Measurements from ENCODE around the gene HBQ1.
A peak's percentile ranks its signal among the peaks of the same experiment; 100 is the strongest.
"Not testable (repeated sequence)": the region's sequence is repeated elsewhere in the genome, so short reads cannot be mapped to it uniquely, and the experiment has no call there.

Gene HBQ1

DNA sequence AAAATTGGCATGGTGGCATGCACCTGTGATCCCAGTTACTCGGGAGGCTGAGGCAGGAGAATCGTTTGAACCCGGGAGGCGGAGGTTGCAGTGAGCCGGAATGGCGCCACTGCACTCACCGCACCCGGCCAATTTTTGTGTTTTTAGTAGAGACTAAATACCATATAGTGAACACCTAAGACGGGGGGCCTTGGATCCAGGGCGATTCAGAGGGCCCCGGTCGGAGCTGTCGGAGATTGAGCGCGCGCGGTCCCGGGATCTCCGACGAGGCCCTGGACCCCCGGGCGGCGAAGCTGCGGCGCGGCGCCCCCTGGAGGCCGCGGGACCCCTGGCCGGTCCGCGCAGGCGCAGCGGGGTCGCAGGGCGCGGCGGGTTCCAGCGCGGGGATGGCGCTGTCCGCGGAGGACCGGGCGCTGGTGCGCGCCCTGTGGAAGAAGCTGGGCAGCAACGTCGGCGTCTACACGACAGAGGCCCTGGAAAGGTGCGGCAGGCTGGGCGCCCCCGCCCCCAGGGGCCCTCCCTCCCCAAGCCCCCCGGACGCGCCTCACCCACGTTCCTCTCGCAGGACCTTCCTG, at the start of gene HBQ1:
Gene HBQ1, plus strand, starts transcription at position 359 of the 575 bp plus-strand sequence. Its CDS starts 28 bp downstream, at position 387.
- FAIRE-seq (no peak), DNase-seq (ENCODE audit: insufficient read length, low spot score) (peak; percentile 71)

DNA sequence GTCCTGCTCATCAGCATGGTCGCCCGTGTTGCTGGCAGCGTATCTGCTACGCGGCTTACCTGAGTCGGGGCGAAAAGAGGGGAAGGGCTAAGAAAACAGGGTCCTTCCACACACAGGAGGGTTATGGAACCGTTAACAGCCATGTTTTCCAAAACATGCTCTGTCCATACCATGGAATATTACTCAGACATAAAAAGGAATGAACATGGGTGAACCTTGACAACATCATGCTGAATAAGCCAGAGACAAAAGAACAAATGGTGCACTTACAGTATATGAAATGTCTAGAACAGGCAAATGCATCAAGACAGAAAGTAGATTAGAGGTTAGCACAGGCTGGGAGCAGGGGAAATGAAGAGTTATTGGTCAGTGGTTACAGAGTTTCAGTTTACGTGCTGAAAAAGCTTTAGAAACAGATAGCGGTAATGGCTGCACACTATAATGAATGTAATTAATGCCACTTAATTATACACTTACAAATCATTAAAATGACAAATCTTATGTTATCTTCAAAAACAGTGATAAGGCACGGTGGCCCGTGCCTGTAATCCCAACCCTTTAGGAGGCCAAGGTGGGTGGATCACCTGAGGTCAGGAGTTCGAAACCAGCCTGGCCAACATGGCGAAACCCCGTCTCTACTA, 49.6 kb upstream of the HBQ1 start:
- FAIRE-seq (no peak), DNase-seq (ENCODE audit: insufficient read length, low spot score) (no peak)

DNA sequence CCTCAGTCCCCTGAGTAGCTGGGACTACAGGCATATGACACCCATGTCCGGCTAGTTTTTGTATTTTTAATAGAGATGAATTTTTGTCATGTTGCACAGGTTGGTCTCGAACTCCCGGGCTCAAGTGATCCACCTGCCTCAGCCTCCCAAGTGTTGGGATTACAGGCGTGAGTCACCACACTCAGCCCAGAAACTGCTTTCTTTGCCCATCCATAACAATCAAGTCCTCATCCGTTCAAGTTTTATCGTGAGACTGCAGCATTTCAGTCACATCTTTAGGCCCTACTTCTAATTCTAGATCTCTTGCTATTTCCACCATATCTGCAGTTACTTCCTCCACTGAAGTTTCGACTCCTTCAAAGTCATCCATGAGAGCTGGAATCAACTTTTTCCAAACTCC, 48.1 kb upstream of the HBQ1 start:
- DNase-seq (ENCODE audit: insufficient read length, low spot score) (no peak), FAIRE-seq (no peak)

DNA sequence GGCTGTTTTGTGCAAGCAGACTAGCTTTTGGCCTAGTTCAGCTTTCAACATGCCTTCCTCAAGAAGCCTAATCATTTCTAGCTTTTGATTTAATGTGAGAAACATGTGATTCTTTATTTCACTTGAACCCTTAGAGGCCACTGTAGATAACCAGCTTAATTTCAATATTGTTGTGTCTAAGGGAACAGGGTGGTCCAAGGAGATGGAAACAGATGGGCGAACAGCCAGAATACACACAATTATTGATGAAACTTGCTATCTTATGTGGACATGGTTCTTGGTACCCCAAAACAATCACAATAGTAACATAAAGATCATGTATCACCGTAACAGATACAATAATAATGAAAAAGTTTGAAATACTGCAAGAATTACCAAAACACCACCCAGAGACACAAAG, 46.5 kb upstream of the HBQ1 start:
- FAIRE-seq (no peak), DNase-seq (ENCODE audit: insufficient read length, low spot score) (no peak)

- FAIRE-seq (no peak), DNase-seq (ENCODE audit: insufficient read length, low spot score) (no peak)
Measured at GRCh38 chr16:138049-138417, 42.2 kb upstream of the HBQ1 start.

DNA sequence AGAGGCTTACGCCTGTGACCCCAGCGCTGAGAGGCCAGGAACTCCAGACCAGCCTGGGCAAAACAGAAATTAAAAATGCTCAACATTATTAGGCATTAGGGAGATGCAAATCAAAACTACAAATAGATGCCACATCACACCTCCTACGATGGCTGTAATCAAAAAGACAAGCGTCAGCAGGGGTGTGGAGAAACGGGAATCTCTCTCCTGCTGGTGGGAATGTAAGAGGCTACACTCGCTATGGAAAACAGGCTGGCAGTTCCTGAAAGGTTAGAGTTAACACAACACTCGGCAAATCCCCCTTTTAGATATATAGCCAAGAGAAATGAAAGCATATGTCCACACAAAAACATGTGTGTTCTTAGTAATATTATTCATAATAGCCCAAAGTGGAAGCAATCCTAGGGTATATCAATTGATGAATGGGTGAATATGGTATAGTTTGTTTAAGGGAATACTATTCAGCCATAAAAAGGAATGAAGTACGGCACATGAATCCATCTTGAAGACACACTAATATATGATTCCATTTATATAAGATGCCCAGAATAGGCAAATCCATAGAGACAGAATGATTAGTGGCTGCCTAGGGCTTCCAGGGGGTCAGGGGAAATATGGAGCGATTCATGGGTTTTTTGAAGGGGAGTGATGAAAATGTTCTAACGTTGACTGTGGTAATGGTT, 39.9 kb upstream of the HBQ1 start:
- no peak for FAIRE-seq
- no peak for DNase-seq (ENCODE audit: insufficient read length, low spot score)

DNA sequence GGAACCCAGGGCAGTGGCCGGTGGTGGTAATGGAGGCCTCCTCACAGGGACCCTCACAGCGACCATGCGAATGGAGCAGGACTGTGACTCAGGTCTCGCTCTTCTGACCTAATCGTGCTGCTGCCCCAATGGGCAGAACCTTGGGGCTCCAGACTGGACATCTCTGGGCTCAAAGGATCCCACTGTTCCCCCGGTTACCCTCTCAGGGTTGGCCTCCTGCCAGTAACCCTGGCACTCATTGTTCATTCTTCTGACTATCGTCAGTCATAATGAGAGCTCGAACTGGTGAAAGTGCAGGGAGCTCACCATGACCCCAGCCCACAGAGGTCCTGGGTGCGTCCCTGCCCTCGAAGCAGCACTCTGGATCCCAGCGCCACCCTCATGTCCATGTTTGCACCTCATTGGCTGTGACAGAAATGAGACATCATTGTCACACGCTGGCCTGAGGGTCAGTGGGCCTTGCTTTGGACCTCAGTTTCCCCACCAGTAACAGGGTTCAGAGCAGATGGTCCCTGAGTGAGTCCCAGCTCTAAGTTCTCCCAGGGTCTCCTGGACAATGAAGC, 37.8 kb upstream of the HBQ1 start:
- FAIRE-seq (no peak), DNase-seq (ENCODE audit: insufficient read length, low spot score) (no peak)

- FAIRE-seq (no peak), DNase-seq (ENCODE audit: insufficient read length, low spot score) (no peak)
Measured at GRCh38 chr16:143047-143446, 37.2 kb upstream of the HBQ1 start.

DNA sequence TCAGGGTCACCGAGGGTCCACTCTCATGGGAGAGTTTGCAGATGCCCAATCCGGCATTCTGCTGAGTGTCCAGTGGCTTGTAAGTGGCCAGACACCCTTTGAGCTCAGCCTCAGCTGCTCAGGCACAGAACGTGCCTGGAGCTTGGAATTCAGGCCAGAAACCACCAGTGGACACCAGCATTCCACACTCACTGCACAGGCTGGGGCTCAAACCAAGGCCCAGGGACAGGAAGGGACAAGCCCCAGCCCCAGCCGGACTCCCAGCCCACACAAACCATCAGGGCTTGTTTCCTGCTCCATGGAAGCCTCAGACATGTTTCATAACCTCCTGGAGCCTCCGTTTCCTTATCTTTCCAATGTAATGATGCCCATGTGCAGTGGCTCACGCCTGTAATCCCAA, 36.8 kb upstream of the HBQ1 start:
- DNase-seq (ENCODE audit: insufficient read length, low spot score) (no peak), FAIRE-seq (no peak)

GRCh38 chr16:144797-145252, 35.4 kb upstream of the HBQ1 start:
- FAIRE-seq (no peak), DNase-seq (ENCODE audit: insufficient read length, low spot score) (no peak)

DNA sequence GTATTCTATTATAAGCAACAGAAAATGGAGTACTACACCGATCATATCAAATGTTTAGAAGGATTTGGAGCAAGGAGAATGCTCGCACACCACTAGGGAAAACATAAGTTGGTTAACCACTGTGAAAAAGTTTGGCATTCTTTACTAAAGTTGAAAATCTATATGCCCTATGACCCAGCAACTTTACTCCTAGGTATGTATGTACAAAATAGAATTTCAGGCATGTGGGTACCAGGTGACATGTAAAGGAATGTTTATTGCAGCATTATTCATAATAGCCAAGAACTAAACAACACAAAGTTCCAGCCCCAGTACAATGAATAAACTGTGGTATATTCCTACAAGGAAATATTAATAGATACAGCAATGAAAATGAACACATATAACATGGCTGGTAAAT, 33.6 kb upstream of the HBQ1 start:
- no peak for DNase-seq (ENCODE audit: insufficient read length, low spot score)
- FAIRE-seq: no peak

GRCh38 chr16:149024-149660, 31.1 kb upstream of the HBQ1 start:
- peak; percentile 4 for FAIRE-seq
- DNase-seq (ENCODE audit: insufficient read length, low spot score): peak; percentile 60

DNA sequence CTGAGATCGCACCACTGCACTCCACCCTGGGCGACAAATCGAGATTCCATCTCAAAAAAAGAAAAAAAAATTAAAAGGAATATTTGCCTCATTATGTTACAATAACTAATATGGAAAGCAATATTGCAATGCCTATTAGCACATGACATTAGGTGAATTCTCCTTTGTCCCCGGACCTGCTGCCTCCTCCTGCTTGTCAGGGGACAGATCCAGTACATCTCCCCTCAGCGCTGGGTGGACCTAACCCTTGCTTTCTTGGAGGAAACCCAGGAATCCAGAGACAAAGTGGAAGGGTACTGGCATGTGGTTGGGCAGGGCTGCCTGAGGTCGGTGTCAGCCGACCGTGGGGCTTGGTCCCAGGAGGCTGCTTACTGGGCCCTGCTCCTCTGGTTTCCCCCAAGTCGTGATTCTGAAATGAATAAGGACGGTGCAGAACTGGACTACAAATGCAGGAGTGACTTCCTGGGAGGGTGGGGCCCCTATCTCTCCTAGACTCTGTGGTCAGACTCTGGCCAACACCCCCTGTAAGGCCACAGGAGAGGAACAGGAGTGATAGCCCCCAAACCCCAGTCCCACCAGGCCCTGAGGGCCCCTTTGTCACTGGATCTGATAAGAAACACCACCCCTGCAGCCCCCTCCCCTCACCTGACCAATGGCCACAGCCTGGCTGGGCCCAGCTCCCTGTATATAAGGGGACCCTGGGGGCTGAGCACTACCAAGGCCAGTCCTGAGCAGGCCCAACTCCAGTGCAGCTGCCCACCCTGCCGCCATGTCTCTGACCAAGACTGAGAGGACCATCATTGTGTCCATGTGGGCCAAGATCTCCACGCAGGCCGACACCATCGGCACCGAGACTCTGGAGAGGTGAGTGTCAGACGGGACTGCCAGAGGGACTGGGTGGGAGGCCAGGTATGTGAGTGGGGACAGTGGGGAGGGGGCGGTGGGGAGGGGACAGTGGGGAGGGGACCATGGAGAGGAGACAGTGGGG, 27.8 kb upstream of the HBQ1 start, which contains the start of gene HBZ:
Gene HBZ, plus strand, starts transcription at position 504 of the 988 bp plus-strand sequence. Its CDS starts 266 bp downstream, at position 770.
- peak; percentile 62 for FAIRE-seq
- no peak for DNase-seq (ENCODE audit: insufficient read length, low spot score)

DNA sequence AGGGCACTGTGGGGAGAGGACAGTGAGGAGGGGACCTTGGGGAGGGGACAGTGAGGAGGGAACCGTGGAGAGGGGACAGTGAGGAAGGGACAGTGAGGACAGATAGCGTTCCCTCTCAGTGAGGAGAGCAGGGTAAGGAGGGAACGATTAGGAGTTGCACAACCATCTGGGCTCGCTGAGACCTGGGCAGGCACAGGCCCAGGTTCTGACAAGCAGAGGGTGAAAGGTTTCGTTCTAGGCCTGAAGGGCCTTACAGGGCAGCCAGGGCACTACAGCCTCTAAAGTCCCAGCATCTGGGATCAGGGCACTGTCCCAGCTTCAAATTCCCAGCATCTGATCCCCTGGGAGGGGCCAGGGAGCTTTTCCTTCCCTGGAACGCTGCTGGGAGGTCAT, 27.1 kb upstream of the HBQ1 start:
- DNase-seq (ENCODE audit: insufficient read length, low spot score); FAIRE-seq: not testable (repeated sequence)

DNA sequence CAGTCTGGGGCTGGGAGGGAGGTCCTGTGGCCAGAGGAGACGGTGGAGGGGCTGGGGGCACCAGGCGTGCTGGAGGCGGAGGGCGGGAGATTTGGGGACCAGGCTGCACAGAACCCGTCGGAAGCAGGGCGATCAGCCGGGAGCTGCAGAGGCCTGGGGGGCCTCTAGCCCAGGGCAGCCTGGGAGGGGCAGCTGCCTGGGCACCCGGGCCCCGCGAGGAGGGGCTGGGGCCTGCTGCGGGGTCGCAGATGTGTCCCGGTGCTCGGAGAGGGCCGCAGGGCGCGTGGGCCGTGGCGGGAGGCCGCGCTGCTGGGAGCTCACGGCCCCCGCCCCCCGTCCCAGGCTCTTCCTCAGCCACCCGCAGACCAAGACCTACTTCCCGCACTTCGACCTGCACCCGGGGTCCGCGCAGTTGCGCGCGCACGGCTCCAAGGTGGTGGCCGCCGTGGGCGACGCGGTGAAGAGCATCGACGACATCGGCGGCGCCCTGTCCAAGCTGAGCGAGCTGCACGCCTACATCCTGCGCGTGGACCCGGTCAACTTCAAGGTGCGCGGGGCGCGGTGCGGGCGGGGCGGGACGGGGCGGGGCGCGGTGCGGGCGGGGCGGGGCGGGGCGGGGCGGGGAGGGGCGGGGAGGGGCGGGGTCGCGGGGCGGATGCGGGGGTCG, 26.6 kb upstream of the HBQ1 start:
- DNase-seq (ENCODE audit: insufficient read length, low spot score): not testable (repeated sequence)
- peak; percentile 60 for FAIRE-seq

GRCh38 chr16:154217-155030, 25.8 kb upstream of the HBQ1 start:
- FAIRE-seq (peak; percentile 76), DNase-seq (ENCODE audit: insufficient read length, low spot score) (peak; percentile 63)

GRCh38 chr16:155031-155398, 25.2 kb upstream of the HBQ1 start:
- FAIRE-seq: no peak

GRCh38 chr16:159136-159849, 21.0 kb upstream of the HBQ1 start:
- FAIRE-seq (peak; percentile 51), DNase-seq (ENCODE audit: insufficient read length, low spot score) (no peak)

More at GRCh38 chr16:155031-155398, 25.2 kb upstream of the HBQ1 start:
- DNase-seq (ENCODE audit: insufficient read length, low spot score): no peak
